HG03135 (cell line): ENCODE data around the gene TM4SF4.
"Not testable (repeated sequence)": the region's sequence is repeated elsewhere in the genome, so short reads cannot be mapped to it uniquely, and the experiment has no call there.

Experiments used
- ATAC-seq: cut with Tn5 transposase; IDR thresholded peaks from one replicate; pipeline ENCODE4 v1.9.1; 2021; ENCODE audit warnings: mild to moderate bottlenecking, moderate library complexity; ENCODE audit not compliant: unreplicated experiment

TM4SF4 gene, protein sequence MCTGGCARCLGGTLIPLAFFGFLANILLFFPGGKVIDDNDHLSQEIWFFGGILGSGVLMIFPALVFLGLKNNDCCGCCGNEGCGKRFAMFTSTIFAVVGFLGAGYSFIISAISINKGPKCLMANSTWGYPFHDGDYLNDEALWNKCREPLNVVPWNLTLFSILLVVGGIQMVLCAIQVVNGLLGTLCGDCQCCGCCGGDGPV

GRCh38 chr3:149474250-149474817 is at the start of gene TM4SF4:
TSS of gene TM4SF4 (plus strand) at chr3:149474697. CDS start at chr3:149474878, 181 bp downstream.
- ATAC-seq: no peak

DNA sequence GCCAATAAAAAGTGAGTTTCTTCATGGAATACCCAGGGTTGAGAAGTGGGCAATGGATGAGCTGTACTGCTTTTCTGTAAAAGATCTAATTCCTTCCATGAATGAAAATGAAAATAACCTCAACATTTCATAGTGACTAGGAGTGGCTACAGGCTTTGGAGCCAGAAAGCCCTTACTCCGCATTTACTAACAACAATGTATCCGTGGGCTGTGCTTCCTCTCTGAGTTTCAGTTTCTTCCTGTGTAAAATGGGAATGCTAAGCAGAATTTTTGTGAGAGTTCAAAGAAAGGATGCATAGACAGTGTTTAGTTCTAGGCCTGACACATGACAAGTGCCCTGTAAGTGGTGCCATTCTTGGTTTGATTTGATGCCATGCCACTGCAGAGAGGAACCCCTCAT is 49.6 kb upstream of the TM4SF4 start:
- no peak for ATAC-seq

DNA sequence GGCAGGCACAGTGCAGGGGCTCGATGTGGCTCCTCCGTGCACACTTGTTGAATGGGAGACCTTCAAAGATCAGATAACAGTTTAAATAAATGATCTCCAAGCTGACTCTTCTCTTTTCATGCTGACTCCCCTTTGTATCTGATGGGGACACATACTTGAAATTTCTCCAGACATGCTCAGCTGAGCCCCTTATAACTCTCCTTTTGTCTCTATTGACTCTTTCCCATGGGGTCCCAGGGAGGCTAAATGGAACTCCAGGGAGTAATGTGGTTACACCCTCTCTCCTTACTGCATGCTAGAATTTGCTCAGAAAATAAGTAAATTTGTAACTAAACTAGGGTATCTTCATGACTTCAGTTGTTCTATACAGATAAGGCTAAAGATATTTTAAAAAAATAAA is 48.2 kb upstream of the TM4SF4 start:
- no peak for ATAC-seq

- ATAC-seq: no peak
Measured at GRCh38 chr3:149428087-149428486, 46.4 kb upstream of the TM4SF4 start.

GRCh38 chr3:149430216-149430615 is 44.3 kb upstream of the TM4SF4 start:
- no peak for ATAC-seq

DNA sequence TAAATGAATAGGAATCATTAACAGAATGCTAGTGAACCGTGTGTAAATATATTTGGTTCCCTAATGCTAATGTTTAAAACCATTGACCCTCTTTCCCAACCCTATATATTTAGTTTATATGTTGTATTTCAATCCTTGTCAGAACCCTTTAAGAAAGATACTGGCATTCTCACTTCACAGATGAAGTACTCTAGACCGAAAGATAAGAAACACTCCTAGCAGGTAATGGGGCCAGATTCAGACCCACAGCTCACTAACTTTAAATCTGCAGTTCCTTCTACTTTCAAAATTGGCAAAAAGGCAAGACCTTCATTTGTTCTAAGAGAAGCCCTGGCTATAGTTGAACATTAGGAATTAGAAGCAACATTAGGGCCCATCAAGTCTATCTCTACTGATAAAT is 42.3 kb upstream of the TM4SF4 start:
- no peak for ATAC-seq

- ATAC-seq: no peak
Measured at GRCh38 chr3:149435996-149436885, 38.3 kb upstream of the TM4SF4 start.

GRCh38 chr3:149437286-149437685 is 37.2 kb upstream of the TM4SF4 start:
- ATAC-seq: no peak

DNA sequence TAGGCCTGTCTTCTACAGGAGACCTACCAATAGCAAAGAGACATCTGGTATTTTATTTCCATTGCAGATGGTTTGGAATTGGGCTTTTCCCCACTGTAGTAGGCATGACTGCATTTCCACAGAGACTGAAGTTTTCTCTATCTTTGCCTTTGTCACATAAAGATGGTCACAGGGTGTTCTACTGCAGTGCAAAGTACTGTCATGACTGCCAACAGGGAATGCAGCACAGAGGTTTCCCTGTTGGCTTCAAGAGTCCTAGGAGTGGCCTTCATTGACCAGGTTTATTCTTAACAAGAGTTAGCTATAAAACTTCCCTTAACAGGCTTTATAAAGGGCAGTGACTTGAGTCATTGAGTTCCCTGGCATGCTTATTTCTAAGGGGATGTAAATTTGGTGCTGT is 36.8 kb upstream of the TM4SF4 start:
- ATAC-seq: no peak

DNA sequence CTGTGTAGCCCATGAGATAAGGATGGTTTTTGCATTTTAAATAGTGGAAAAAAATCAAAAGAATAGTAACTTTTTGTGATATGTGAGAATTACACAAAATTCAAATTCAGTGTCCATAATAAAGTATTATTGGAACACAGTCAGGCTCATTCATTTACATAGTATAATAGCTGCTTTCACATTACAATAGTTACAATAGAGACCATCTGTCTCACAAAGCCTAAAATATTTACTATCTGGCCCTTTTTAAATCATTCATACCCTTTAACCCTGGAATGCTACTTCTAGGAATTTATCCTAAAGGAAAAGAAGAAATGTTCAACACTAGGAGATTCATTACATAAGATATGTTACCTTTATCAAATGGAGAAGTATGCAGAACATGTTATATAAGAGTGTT is 35.5 kb upstream of the TM4SF4 start:
- no peak for ATAC-seq

- ATAC-seq: no peak
Measured at GRCh38 chr3:149441642-149442041, 32.9 kb upstream of the TM4SF4 start.

- ATAC-seq: no peak
Measured at GRCh38 chr3:149442043-149442442, 32.5 kb upstream of the TM4SF4 start.

DNA sequence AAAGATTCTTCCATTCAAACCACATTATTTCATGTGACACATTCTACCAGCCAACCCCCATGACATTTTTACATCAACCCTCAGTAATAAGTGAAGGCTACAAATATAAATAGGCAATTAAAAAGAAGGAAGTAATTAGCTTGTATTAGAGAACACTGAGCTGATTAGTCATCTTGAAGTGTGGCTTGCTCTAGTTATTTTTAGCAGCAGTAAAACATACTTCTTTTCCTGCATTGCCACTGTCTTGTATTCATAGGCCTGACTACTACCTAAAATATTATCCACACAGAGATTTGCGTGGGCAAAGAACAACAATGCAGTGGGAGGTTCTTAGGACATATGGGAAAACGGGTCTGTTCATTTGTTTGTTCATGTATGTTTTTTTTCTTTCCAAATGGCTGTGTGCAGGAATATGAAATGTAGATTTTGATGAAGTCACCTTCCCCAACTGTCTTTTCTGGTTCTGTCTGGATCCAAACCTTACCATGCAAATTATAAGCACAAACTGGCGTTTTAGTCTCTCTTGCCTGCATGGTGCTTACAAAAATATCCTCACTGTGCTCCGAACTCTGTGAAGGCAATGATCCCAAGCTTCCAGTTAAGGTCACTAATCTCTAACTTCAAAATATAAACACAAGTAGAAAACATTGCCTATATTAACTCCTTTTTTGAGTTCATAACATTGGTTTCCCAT is 31.5 kb upstream of the TM4SF4 start:
- no peak for ATAC-seq

DNA sequence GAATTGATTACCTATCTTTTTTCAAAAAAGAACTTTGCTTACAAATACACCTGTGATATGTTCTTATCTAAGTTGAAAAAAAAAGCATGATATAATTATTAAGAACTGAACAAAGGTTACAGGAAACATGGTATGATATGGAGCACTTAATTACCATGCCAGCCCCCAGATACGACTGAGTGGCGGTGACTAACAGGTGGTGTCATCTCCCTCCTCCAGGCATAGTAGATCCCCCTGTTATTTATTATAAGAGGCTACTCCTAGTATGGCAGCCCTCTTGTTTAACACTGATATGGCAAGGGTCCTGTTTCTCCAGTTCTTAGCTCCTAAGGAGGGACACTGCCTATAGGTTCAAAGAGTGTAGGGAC is 31.0 kb upstream of the TM4SF4 start:
- no peak for ATAC-seq

GRCh38 chr3:149444867-149445266 is 29.6 kb upstream of the TM4SF4 start:
- not testable (repeated sequence) for ATAC-seq

- ATAC-seq: no peak
Measured at GRCh38 chr3:149448331-149448831, 26.1 kb upstream of the TM4SF4 start.

DNA sequence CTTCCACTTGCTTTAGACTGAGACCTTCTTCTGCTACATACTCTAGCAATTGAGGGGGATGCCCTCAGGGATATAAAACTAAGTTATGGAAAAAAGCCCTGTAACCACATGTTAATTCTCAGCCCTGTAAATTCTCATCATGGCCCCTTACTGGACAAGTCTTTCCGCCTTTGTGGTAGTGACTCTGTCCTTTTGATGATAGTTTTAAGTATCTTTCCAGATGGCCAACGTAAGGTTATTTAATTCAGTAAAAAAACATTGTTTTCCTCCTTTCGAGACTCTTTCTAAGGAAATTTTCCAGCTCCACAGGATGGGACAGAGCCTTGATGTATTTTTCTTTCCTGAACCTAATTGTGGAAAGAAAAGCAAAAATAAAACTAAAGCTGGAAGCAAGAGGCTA is 25.3 kb upstream of the TM4SF4 start:
- no peak for ATAC-seq

- no peak for ATAC-seq
Measured at GRCh38 chr3:149449799-149450198, 24.7 kb upstream of the TM4SF4 start.

GRCh38 chr3:149450281-149450680 is 24.2 kb upstream of the TM4SF4 start:
- ATAC-seq: no peak

- no peak for ATAC-seq
Measured at GRCh38 chr3:149452036-149452435, 22.5 kb upstream of the TM4SF4 start.

- ATAC-seq: no peak
Measured at GRCh38 chr3:149453140-149453805, 21.2 kb upstream of the TM4SF4 start.
